Measurements from ENCODE around the gene ATR.

ATR gene

DNA sequence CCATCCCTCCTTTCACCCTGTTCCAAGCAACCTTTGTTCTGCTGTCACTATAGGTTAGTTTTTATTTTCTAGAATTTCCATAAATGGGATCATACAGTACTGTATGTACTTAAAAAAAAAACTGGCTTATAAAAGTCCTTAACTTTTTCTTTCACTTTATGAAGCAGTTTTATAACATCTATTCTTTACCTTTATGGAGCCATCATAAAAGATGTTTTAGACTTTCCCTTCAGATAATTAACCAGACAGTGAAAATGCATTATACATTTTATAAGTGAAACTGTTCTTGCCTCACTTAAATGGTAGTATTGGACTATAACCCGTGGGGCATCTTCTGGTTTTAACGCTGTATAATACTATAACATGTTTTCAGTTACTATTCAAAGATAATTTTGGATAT is 43.9 kb upstream of the ATR start:
- Mint-ChIP-seq H3K27me3 (ENCODE audit: low read depth) (no peaks in the 10 kb centered on the region), H3K27ac (no peak overlapping the region), H3K9me3 (no peaks in the 10 kb centered on the region), H3K4me1 (peaks cover 15% of the 10 kb centered on the region), H3K4me3 (no peak overlapping the region), H3K36me3 (ENCODE audit: low read depth) (no peaks in the 10 kb centered on the region)
- TF ChIP-seq, protein P1, sequence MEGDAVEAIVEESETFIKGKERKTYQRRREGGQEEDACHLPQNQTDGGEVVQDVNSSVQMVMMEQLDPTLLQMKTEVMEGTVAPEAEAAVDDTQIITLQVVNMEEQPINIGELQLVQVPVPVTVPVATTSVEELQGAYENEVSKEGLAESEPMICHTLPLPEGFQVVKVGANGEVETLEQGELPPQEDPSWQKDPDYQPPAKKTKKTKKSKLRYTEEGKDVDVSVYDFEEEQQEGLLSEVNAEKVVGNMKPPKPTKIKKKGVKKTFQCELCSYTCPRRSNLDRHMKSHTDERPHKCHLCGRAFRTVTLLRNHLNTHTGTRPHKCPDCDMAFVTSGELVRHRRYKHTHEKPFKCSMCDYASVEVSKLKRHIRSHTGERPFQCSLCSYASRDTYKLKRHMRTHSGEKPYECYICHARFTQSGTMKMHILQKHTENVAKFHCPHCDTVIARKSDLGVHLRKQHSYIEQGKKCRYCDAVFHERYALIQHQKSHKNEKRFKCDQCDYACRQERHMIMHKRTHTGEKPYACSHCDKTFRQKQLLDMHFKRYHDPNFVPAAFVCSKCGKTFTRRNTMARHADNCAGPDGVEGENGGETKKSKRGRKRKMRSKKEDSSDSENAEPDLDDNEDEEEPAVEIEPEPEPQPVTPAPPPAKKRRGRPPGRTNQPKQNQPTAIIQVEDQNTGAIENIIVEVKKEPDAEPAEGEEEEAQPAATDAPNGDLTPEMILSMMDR (IDR thresholded peaks at IDR 0.05; ENCODE audit: unreplicated experiment in 3 of 3): no peak

DNA sequence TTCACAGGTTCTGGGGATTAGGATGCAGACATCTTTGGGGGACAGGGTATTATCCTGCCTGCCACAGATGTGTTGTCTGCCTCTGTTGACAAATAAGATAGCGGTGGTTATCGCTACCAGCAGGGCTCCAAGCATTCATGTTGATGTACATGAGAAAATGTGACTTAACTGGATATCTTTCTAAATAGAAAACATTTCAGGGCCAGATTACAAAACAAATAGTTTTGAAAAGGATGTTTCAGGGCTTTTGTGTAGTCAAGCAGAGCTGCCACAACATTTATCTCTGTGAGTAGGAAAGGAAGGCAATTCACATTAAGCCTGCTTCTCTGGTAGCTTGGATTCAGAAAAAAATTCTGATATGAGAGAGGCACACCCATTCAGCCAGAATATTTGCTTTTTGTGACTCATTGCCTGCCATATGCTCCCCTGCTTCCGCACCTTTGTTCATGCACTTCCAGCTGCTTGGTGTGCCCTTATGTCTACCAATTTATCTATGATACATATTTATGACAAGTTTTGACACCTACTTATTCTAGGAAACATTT is 40.5 kb upstream of the ATR start:
- Mint-ChIP-seq H3K4me3 (no peak overlapping the region), H3K36me3 (ENCODE audit: low read depth) (no peaks in the 10 kb centered on the region), H3K27ac (no peak overlapping the region), H3K9me3 (no peaks in the 10 kb centered on the region), H3K27me3 (ENCODE audit: low read depth) (no peaks in the 10 kb centered on the region), H3K4me1 (peaks cover under 1% of the 10 kb centered on the region)
- TF ChIP-seq, protein P1 (IDR thresholded peaks at IDR 0.05; ENCODE audit: unreplicated experiment in 3 of 3): no peak

DNA sequence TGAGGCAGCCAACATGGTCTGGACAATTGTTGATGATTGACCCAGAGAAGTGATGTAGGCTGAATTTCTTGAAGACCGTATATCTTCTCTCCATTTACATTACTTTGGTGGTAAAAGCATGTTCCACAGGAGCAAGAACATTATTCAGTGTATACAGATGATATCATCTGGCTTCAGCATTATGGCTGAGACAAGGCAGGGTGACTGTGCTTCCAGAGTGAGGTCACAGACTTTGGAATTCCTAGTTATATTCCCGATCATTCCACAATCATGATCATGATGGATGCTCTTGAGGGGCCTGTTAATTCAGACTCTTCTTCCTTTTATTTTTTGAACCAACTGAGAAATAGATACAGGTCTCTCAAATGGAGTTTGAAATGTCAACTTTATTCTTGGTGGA is 36.6 kb upstream of the ATR start:
- Mint-ChIP-seq H3K4me1 (no peaks in the 10 kb centered on the region), H3K9me3 (no peaks in the 10 kb centered on the region), H3K4me3 (no peak overlapping the region), H3K27me3 (ENCODE audit: low read depth) (no peaks in the 10 kb centered on the region), H3K27ac (no peak overlapping the region), H3K36me3 (ENCODE audit: low read depth) (no peaks in the 10 kb centered on the region)
- TF ChIP-seq, protein P1 (IDR thresholded peaks at IDR 0.05; ENCODE audit: unreplicated experiment in 3 of 3): no peak

DNA sequence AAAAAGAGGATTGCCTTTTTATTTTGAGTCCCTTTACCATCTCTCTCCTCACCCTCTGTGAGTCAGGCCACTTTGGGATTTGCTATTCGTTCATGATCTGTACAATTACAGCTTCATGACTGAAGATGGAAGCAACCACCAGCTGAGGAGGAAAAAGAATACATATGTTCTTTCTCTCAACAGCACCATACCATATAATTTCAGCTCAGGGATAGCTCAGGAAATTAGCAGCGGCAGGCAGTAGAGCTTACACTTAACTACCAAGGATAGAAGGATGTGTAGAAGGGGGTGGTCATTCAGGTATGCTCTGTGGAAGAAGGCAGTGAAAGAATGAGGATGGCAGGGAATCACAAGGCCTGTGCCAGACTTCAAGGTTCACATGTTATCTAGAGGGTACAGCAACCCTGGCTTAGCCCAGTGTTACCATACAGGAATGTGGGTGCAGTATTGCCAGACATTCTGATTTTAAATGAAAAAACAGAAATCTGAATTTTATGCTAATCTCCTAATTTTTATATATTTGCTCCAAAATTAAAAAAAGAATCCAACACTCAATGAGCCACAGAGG is 35.6 kb upstream of the ATR start:
- no peaks in the 10 kb centered on the region for H3K4me1 Mint-ChIP-seq
- no peaks in the 10 kb centered on the region for H3K36me3 Mint-ChIP-seq (ENCODE audit: low read depth)
- H3K9me3 Mint-ChIP-seq: no peaks in the 10 kb centered on the region
- TF ChIP-seq, protein P1 (IDR thresholded peaks at IDR 0.05; ENCODE audit: unreplicated experiment in 3 of 3): no peak
- no peak overlapping the region for H3K27ac Mint-ChIP-seq
- H3K4me3 Mint-ChIP-seq: no peak overlapping the region
- no peaks in the 10 kb centered on the region for H3K27me3 Mint-ChIP-seq (ENCODE audit: low read depth)

DNA sequence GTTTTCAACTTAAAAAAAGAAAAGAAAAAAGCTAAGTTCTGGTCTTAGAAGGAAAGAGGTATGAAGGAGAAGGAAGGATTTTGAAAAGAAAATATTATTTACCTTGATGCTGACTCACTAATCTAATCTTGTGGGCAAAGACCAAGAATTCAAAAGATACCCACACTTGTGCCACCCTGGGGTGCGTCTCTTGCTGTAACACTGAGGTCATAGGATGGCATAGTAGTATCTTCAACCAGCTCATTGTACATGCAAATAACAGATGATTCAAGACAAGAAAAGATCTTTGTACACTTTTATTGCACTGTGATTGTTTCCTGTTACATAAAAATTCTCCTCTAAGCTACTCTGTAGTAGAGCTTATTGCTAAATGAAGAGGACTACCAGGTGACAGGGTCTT is 35.0 kb upstream of the ATR start:
- Mint-ChIP-seq H3K9me3 (no peaks in the 10 kb centered on the region), H3K27ac (no peak overlapping the region), H3K4me1 (no peaks in the 10 kb centered on the region), H3K27me3 (ENCODE audit: low read depth) (no peaks in the 10 kb centered on the region), H3K36me3 (ENCODE audit: low read depth) (no peaks in the 10 kb centered on the region), H3K4me3 (no peak overlapping the region)
- TF ChIP-seq, protein P1 (IDR thresholded peaks at IDR 0.05; ENCODE audit: unreplicated experiment in 3 of 3): no peak

DNA sequence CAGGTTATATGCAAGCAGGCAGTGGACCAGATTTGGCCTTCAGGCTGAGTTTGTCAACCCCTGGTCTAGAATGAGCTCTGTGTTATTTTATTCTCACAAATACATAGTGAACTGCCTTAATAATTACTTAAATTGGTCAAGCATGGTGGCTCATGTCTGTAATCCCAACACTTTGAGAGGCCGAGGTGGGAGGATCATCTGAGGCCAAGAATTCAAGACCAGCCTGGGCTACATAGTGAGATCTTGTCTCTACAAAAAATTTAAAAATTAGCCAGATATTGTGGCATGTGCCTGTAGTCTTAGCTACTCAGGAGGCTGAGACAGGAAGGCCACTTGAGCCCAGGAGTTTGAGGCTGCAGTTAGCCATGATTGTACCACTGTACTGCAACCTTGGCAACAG is 32.7 kb upstream of the ATR start:
- Mint-ChIP-seq H3K27me3 (ENCODE audit: low read depth) (no peaks in the 10 kb centered on the region), H3K27ac (no peak overlapping the region), H3K36me3 (ENCODE audit: low read depth) (no peaks in the 10 kb centered on the region), H3K9me3 (no peaks in the 10 kb centered on the region), H3K4me3 (no peak overlapping the region), H3K4me1 (no peaks in the 10 kb centered on the region)
- TF ChIP-seq, protein P1 (IDR thresholded peaks at IDR 0.05; ENCODE audit: unreplicated experiment in 3 of 3): no peak
